GM21447 (cell line): ENCODE results near the gene PPP1R37.

Source experiments
- ATAC-seq: cut with Tn5 transposase; IDR thresholded peaks from one replicate; pipeline ENCODE4 v1.9.1; 2021; ENCODE audit not compliant: unreplicated experiment

Gene PPP1R37

DNA sequence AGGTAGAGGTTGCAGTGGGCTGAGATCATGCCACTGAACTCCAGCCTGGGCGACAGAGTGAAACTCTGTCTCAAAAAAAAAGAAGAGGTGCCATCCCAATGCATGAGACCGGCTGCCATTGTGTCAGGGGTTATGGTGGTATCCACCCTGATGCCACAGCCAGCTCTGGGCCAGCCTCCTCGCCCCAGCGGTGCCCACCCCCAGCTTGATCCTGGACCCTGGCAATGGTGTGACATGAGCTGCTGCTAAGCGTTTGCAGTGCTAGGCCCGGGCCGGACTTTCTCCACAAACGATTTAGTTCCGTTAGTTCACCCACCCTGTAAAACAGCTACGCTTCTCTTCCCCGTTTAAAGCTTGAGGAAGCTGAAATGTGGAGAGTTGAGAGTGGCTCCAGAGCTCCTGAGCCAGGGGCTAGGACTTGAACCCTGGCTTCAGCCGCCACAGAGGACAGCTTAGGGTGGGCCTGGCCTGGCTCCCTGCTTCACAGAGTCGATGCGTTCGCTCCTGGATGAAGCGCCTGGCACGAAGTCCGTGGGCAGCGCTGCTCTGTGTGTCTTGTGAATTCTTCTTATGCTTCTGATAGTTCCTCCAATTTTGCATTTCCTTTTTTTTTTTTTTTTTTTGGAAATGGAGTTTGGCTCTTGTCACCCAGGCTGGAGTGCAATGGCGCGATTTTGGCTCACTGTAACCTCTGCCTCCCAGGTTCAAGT, 42.4 kb downstream of the PPP1R37 start:
- no peak for ATAC-seq

- no peak for ATAC-seq
Measured at GRCh38 chr19:45136507-45137178, 43.7 kb downstream of the PPP1R37 start.

- peak; percentile 81 for ATAC-seq
Measured at GRCh38 chr19:45137179-45137761, 44.3 kb downstream of the PPP1R37 start.

GRCh38 chr19:45138303-45138751, 45.3 kb downstream of the PPP1R37 start:
- ATAC-seq = no peak

DNA sequence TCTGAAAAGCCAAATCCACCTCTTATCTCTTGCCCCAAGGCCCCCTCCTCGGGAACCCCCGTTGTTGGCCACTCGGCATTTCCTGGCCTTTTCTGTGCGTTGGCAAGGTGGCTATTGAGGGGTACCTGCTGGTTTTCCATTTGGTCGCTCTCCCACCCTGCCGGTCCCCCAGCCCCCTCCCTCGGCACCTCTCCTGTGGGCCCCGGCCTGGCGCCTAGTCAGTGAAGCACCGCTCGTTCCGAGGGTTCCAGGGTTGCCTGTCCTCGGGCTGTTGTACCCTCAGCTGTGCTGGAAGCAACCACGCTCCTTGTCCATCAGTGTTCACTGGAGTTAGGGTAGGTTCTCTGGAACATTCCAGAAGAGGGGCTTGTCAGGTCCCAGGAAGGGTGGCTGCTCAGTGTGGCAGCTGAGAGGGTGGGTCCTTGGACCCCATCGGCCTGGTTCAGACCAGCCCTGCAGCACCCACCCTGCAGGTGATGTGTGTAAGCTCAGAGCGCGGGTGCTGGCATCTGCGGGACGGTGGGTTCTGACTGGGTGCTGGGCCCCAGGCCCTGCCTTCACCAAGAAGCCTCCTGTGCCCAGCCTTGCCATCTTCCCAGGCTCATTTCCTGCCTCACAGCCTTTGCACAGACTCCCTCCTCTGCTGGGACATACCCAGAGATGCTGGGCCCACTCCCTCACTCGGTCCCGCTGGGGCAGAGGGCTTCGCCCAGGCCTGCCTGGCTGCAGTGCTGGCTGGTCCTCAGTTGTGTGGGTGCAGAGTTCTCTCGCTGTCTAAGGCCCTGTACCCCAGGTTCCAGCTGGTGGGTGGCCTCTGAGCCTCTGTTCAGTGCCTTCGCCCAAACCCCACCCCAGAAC, 46.5 kb downstream of the PPP1R37 start:
- ATAC-seq = no peak

- no peak for ATAC-seq
Measured at GRCh38 chr19:45140144-45140503, 47.1 kb downstream of the PPP1R37 start.

DNA sequence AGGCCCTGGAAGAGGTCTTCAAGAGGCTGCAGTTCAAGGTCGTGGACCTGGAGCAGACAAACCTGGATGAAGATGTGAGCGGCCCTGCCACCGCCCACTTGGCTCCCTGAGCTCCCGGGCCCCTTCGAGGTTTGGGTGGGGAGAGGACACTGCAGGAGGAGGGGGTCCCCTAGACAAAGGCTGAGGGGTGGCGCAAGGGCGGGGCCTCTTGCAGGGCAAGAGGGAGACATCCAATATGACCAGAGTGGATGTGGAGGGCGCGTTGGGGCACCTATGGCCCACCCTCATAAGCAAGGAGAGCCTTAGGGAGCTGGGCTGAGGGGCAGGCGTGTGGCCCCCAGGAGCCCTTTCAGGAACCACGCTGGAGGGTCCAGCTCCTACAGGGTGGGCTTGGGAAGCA, 47.6 kb downstream of the PPP1R37 start:
- ATAC-seq = no peak

DNA sequence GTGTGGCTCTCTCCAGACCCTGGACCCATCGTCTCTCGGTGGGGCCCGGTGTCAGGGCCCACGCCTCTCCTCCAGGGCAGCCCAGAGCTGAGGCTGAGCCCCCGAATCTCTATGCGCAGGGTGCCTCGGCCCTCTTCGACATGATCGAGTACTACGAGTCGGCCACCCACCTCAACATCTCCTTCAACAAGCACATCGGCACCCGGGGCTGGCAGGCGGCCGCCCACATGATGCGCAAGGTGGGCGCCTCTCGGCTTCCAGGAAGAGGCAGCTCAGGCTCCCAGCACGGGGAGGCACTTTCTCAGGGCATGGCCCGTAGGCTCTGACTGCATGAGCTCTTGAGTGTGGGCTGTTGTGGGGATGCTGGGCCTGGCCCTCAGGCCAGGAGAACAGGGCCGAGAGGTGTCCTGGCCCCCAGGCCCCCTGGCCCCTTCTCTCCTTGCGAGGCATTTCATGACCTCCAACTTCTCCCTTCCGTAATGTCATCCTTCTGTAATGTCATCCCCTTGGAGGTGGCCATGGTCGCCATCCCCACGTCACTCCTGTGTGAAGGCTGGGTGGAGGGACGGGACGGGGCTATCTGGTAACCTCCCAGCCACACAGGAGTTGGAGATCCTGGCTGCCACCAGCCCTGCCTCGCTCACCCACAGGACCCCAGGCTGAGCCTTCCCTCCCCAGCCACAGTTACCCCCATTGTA, 48.4 kb downstream of the PPP1R37 start:
- no peak for ATAC-seq

- no peak for ATAC-seq
Measured at GRCh38 chr19:45142016-45142725, 49.2 kb downstream of the PPP1R37 start.

- no peak for ATAC-seq
Measured at GRCh38 chr19:45142726-45143110, 49.7 kb downstream of the PPP1R37 start.

- no peak for ATAC-seq
Measured at GRCh38 chr19:45144431-45145269, 51.7 kb downstream of the PPP1R37 start.

- ATAC-seq = no peak
Measured at GRCh38 chr19:45145270-45146189, 52.6 kb downstream of the PPP1R37 start.

- no peak for ATAC-seq
Measured at GRCh38 chr19:45146251-45146650, 53.3 kb downstream of the PPP1R37 start.

DNA sequence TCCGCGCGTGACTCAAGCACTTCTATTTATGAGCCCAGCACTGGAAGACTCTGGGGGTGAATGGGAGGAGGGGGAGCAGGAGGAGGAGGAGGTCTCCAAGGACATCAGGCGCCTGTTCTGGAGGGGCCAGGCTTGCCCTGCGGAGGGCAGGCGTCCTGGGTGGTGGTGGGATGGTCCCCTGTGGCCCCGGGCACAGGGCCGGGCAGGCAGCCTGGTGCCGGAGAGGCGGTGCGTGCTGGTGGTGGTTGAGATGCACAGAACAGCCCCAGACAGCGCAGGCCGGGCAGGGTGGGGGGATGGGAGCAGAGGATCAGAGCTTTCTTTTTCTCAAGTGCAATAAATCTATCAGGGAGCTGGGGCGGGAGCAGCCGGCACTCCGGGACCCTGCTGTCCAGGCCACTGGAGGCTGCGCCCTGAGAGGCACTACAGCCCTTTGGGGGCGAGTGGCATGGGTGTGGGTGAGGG, 53.8 kb downstream of the PPP1R37 start:
- no peak for ATAC-seq

DNA sequence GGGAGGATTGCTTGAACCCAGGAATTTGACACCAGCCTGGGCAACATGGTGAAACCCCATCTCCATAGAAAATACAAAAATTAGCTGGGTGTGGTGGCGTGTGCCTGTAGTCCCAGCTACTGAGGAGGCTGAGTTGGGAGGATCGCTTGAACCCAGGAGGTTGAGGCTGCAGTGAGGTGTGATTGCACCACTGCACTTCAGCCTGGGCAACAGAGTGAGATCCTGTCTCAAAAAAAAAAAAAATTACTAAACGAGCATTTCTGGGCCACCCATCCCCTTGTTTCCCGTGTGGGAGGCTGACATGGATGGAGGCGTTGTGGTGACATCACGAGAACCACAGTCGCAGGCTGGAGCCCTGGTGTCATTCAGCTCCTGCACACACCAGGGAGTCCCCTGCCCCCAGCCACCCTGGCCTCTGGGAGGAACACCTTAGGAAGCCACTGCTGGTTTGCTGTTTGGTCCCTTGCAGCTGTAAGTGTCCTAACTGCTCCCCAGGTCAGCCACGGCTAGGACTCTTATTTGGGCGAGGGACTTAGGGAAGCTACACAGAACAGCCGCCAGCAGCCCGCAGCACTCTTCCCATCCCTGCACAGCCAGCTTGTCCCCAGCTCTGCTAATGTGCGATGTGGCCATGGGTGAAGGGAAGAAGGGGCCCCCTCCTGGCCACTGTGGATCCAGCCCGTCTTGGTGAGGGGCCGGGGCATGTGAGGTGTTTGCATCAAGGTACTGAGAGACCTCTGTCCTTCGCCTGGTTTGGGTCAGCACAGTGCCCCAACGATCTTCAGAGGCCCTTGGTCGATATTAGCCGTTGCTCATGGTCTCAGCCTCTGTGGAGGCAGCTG, 55.1 kb downstream of the PPP1R37 start:
- ATAC-seq = no peak

DNA sequence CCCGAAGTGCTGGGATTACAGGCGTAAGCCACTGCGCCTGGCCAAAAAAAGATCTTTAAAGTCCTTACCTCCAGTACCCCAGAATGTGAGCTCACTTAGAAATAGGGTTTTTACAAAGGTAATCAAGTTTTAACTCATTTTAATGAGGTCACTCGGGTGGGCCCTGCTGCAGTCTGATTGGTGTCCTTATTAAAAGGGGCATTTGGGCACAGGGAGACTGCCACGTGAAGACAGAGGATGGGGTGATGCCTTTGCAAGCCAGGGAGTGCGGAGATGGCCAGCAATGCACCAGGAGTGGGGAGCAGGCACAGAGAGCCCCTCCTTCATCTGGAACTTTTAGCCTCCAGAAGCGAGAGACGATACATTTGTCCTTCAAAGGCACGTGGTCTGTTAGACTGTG, 56.1 kb downstream of the PPP1R37 start:
- no peak for ATAC-seq

DNA sequence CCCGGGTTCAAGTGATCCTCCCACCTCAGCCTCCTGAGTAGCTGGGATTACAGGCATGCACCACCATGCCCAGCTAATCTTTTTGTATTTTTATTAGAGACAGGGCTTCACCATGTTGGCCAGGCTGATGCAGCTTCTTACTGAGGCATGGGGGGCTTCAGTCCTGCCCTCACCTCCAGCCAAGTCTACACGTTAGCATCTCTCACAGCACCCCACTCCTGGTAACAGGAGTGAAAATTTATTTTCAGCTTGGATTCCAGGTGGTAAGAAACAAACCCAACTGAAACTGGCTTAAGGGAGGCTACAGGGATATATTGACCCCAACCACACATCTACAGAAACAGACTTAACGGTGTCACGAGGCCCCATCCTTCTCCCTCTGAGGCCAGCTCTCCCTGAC, 57.2 kb downstream of the PPP1R37 start:
- no peak for ATAC-seq
